Epithelial cell of prostate (primary cell): ENCODE measurements around the gene ZNF385D.

ENCODE experiments used
- DNase-seq: peaks from one replicate; pipeline ENCODE4 v3.0.0-alpha.2; 2011; ENCODE audit warnings: low read depth, low spot score
- H3K27ac ChIP-seq: fragments of 450-650 bp; 2 replicates; pipeline ENCODE4 v1.5.1; 2017; ENCODE audit warnings: mild to moderate bottlenecking

The ZNF385D gene

DNA sequence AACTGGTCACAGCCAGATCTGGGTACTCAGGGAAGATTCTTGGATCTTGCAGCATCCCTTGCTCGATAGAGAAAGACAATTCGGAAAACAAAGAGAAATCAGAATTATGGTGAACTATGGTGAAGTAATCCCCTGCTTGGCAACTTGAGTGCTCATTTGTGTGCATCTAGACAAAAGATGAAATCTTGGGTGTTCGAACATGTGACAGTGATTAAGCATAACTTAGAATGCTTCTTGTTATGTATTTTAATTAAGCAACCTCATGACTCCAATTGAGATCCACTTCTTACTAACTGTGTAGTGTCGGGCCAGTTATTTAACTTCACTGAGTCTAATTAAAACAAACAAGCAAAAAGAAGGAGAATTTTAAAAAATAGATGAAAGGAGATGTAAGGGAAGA is 56.5 kb downstream of the ZNF385D start:
- no peak for DNase-seq
- no peak overlapping the region for H3K27ac ChIP-seq

DNA sequence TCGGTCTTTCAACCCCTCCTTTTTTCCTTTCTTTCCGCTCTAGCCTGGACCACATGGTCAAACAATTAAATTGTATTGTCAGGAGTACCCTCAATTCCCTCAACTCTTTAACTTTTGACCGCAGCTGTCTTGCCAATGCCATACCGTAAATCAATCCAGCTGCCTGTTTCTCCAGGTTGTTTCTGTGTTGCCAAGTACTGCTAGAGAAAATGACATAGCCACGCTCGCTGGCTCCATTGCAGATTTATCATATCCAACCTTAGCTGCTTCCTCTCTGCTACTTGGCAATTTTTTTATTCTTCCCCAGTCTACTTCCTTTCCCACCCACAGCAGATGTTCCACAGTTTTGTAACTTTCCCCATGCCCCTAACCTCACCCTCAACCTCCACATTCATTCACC is 60.0 kb downstream of the ZNF385D start:
- no peak overlapping the region for H3K27ac ChIP-seq
- no peak for DNase-seq

DNA sequence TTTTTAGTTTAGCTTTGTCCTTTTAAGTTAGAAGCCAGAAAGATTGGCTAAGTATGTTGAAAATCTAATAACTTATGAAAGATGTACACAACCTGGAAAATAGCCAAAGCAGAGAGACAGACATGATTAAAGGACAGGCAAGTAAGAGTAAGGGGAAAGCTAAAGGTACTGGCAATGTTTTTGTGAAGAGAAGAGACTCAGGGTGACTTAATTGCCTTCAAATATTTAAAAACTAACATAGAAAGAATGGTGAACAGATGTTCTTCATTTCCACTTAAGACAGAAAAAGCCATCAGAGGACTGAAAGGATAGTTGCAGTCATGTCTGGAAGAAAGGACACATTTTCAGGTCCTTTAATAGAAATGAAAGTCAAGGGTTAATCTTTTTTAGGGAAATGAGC is 68.8 kb downstream of the ZNF385D start:
- DNase-seq, result no peak
- H3K27ac ChIP-seq, result no peak overlapping the region

DNA sequence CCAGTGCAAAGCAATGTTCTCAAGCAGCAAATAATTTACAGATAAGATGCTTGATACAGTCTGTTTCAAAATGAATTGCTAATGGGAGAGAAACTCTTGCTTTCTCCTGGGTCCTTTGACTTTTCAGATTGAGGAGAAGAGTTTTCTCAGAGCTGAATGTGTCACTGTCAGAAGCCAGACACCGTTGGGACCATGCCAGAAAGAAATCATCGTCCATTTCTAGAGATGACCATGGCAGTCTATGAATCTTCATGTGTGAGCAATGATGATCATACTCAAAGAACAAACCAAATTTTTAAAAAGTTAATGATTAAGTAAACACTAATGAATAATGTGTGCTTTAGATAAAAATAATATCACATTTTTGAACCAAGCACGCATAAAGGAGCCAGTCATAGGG is 77.6 kb downstream of the ZNF385D start:
- peak overlapping the region; percentile 40 for H3K27ac ChIP-seq
- no peak for DNase-seq

DNA sequence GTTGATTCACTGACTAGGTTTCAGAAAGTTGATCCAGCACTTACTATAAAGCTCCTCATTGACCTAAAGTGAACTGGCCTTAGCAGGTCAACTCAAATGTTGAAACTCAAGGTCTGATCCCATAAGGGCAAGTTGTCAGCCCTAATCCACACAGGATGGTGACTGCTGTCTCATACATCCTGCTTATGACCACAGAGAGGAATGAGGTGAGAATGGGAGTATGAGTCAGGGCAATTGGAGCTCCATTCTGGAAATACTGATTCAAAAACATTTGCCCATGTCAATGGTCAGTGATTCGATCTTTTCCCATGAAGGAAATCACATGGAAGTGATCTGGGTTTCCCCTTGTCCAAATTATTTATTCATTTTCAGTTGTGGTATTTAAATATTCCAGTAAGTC is 78.7 kb downstream of the ZNF385D start:
- peak; percentile 74 for DNase-seq
- peak overlapping the region; percentile 40 for H3K27ac ChIP-seq

DNA sequence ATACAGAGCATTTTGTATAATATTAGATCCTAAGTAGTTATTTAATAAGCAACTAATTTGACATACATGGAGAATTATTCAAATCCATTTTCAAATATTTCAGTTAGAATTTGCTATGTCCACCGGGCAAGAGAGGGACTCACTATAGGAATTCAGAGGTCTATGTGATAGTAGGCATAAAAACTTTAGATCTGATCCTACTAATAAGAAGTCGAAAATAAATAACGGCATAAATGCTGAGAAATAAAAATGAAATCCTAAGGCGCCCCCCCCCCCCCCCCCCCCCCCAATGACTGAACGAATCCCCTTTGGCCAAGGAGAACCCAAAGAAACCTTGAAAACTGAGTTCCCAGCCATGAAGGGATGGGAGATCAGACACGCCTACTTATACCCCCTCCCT is 80.6 kb downstream of the ZNF385D start:
- no peak for DNase-seq
- H3K27ac ChIP-seq, result no peak overlapping the region

DNA sequence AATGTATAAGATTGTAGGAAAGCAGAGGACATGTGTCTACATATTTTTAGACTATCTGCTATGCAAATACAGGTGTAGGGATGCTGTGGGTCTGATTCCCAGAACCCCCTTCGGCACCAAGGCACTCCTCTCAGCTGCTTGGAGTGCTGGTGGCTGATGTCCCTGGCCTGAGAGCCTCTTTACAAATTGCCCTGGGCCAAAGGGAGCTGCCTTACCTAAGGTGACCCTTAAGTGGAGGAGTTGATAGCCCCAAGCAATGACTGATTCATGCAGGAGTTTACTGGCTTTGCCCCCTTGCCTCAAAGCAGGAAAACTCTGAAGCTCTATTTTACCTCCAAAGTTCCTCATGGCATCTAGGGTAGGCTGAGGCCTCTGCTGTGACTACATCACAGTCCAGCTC is 83.0 kb downstream of the ZNF385D start:
- H3K27ac ChIP-seq, result no peak overlapping the region
- no peak for DNase-seq

DNA sequence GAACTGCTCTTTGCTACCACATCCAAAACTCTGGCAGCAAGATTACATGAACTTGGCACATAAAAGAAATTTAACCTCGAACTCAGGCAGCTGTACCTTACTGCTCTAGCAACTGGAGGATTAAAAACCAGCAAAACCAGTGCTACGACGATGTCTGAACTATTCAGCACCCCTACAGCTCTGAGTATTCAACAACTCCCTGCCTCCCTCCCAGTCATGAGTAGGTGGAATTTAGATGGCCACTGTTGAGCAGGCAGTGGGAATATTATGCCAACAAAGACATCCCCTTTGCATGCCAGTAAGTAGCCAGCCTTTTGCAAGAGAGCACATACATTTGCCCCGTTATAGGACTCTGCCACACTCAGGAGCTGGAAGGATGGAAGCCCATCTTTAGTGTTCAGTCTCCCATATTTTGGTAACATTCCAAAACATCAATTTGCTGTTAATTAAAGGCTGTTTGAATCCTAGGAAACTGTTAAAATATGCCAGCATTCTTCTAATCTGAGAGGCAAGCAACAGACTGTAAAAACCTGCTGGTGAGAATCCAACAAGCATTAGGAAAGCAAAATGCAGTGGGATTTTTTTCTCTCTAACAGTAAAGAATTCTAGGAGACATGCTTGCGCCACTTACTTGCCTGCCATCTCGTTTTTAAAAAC is 85.4 kb downstream of the ZNF385D start:
- peak; percentile 20 for DNase-seq
- H3K27ac ChIP-seq, result no peak overlapping the region

DNA sequence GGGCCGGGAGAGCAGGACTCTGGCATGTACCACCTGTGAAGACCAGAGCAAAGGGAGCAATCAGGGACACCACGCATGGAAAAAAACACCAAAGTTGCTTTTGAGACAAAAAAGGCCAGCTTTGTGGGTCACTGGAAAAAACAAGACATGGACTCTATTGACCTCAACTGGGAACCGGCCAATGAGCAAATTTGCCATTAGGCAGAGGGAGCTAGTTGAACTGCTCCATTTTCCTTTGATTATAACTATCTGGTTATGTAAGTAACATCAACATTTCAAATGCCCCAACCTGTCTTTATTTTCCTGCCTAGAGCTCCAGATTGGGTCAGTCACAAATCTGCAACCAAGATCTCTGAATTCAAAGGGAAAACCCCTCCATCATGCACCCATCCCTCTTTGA is 86.0 kb downstream of the ZNF385D start:
- H3K27ac ChIP-seq, result no peak overlapping the region
- DNase-seq, result no peak

DNA sequence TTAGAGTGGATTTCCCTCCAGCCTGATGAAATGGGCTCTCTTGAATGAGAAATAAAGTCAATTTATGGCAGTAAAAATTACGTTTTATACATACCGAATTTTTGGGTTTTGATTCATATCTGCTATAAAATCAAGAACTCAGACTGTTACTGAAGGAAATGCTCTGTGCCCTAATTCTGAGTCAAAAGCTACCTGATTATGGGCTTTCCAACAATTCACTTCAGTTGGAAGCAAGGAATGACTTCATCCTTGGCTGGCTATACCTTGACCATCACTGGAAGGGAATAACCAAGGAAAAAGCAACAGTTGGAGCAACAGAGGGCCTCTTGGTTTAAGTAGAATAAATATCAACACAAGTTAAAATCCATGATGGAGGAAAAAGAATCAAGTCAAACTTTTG is 88.6 kb downstream of the ZNF385D start:
- no peak overlapping the region for H3K27ac ChIP-seq
- no peak for DNase-seq

DNA sequence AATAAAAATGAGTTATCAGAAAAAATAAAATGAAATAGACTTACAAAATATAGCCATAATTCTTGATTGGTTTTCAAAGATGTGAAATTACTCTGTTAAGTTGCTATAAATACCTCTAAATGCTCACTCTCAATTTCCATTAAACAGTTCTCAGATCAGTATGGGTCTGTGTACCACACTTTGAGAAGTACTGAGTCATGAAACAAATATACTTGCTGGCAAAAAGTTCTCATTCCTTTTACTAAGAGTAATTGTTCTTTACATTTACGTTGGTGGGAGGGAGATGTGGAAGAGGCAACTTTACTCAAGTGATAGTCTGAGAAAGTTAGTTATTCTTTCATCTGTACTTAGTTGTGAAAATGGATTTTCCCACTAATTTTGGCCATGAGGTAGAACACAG is 96.3 kb downstream of the ZNF385D start:
- DNase-seq, result no peak

DNA sequence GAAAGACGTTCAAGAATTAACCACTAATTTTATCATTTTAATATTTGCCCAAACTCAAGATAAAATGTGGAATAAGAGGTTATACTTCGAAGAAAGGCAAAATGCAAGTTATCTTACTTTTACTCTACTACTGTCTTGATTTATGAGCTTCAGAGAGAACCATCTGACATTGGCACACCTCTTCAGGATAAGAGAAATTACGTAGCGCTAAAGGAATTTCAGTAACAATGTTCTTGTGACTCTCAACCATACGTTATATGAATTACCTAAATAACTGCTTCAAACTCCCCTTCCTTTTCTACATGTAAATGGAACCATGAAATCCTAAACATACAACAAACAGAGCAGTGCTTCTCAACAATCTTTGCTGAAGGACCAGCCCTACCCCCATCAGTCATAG is 96.8 kb downstream of the ZNF385D start:
- H3K27ac ChIP-seq, result peak overlapping the region; percentile 8
- DNase-seq, result no peak

More for the DNA sequence above, 96.3 kb downstream of the ZNF385D start:
- peak overlapping the region; percentile 8 for H3K27ac ChIP-seq

DNA sequence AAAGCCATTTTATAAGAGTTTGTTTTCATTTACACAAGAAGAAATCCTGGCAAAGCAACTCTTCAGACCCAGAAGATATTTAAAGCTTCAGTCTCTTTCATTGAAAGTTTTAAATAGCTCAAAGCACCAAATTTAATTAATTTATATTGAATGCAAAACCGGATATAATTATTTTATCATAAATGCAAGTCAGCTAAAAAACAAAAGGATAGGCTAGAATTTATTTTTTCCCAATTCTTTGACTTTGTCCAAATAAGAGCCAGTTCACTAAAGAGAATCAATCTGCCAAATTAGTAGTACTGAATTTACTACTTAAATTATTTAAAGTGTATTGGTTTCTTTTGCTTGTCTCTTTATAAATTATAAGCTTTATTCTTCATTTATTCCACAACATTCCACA is 101.5 kb downstream of the ZNF385D start:
- DNase-seq, result no peak
- no peak overlapping the region for H3K27ac ChIP-seq

DNA sequence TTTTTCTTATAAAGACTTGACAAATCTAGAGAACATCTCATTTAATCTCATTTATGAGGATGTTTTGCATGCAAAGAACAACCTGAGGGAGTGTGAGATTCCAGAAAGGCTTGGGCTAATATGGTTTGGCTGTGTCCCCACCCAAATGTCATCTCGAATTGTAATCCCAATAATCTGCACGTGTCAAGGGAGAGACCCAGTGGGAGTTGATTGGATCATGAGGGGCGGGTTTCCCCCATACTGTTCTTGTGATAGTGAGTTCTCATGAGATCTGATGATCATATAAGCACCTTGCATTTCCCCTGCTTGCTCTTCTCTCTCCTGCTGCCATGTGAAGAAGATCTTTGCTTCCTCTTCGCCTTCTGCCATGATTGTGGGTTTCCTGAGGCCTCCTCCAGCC is 103.0 kb downstream of the ZNF385D start:
- DNase-seq, result no peak
- no peak overlapping the region for H3K27ac ChIP-seq

DNA sequence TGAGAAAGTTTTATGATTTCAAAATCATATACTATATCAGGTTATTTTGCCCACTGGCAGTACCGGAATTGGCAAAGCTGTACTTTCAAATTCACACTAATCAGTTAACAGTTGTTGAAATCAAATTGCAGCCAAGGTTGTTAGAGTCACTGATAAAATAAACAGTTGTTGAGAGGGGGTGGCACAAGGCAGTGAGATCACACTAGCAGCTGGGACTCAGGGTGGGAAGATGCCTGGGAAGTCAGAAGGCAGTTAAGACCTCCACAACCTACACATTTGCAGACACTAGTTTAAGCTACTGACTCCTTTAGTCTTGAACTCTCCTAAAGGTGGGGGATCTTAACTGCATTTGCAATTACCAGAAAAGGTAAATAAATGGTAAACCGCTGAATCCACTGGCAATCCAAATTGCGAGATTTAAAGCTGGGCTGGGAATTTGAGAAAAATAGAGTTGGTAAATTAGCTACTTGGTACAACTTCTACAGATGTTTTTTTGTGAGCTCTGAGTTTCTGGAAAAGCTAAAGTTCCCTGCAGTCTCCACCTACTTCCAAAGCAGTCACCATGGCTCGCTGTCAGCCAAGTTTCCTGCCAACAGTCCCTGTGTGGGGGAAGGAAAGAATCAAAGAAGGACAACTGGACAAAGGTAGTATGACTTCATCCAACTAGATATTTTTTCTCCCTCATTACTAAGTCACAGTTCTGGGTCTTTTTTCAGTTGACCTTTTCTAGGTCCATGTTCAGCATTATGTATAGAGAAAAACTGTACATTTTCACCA is 105.7 kb downstream of the ZNF385D start:
- no peak overlapping the region for H3K27ac ChIP-seq
- DNase-seq, result no peak

DNA sequence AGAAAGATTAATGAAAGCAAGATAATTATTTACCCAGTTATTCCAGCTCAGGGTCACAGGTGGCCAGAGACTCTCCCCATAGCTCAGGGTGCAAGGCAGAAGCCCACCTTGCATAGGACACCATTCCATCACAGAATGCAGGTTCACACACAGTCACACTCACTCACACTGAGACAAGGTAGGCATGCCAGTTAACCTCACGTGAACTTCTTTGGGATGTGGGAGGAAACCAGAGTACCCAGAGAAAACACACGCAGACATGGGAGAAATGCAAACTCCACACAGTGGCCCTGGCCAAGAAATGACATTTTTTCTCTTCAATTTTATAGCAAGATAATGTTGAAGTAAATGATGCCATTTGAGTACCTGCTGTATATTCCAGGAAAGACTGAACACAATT is 106.7 kb downstream of the ZNF385D start:
- no peak for DNase-seq
- H3K27ac ChIP-seq, result no peak overlapping the region

DNA sequence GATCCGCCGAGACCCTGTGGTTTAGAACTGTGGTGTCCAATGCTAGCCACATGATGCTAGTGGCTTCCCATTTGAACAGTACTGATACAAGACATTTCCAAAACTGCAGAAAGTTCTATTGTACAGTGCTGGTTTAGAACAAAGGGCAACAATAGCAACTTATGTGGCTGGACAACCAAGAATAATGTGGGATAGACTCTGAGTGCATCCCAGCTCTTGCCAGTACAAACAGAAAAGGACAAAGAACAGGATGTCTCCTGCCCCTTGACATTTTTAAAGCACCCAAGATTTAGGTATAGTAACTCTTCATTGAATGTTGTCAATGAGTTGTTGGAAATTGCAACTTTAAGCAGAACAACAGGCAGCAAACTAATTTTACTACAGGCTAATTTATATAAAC is 107.3 kb downstream of the ZNF385D start:
- no peak for DNase-seq
- H3K27ac ChIP-seq, result no peak overlapping the region

DNA sequence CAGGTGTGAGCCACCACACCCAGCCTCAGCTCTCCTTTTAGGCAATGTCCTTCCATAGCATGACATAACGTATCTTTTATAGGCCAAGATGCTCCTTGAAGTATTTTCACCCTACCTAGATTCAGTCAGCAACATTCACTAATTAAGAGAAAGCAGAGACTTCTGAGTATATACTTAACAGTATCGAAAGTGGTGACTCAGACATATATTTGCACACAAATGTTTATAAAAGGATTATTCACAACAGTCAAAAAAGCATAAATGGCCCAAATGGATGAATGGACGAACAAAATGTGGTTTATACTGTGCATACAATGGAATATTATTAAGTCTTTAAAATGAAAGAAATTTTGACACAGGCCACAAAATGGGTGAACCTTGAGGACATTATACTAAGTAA is 108.6 kb downstream of the ZNF385D start:
- DNase-seq, result no peak
- no peak overlapping the region for H3K27ac ChIP-seq

DNA sequence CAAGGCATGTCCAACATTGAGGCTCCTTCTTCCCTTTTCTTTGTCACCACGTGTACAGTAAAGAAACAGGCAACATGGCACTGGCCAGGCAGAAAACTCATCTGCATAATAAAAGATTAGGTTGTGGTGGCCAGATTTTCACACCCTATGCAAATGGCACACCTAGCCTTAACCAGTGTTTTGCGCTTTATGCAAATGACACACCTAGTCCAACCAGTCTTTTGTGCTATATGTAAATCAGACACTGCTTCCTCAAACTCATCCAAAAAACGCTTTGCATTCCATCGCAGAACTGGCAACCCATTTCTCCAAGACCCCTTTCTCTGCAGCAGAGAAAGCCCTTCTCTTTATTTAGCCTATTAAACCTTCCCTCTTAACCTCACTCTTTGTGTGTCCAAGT is 109.1 kb downstream of the ZNF385D start:
- DNase-seq, result no peak
- H3K27ac ChIP-seq, result no peak overlapping the region

DNA sequence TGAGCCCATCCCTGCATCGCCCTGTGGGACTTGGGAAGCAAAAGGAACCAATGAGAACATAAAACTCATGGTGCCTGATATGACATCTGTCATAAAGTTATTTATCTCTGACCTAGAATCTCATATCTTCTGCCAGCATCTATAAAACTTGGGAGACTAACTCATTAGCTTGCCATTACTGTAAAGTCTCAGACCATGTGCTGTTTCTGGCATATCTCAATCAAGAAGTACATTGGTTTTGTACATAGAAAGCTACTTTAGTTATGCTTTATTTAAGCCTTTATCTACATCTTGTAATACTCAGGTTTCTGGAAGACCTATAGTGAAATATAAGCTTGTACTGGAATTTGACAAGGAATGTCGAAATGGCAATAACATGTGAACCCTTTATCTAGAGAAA is 112.5 kb downstream of the ZNF385D start:
- DNase-seq, result no peak
- H3K27ac ChIP-seq, result no peak overlapping the region

DNA sequence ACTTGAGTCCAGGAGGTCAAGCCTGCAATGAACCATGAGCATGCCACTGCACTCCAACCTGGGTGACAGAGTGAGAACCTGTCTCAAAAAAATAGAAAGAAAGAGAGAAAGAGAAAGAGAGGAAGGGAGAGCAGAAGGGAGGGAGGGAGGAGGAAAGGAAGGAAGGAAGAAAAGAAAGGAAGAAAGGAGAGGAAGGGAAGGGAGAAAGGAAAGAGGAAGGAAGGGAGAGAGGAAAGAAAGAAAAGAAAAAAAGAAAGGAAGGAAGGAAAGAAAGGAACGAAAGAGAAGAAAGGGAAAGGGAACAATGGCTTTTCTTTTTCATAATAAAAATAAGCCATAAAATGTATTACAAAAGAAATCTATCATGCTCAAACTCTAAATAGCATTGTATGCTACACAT is 116.9 kb downstream of the ZNF385D start:
- no peak overlapping the region for H3K27ac ChIP-seq
- DNase-seq, result no peak

DNA sequence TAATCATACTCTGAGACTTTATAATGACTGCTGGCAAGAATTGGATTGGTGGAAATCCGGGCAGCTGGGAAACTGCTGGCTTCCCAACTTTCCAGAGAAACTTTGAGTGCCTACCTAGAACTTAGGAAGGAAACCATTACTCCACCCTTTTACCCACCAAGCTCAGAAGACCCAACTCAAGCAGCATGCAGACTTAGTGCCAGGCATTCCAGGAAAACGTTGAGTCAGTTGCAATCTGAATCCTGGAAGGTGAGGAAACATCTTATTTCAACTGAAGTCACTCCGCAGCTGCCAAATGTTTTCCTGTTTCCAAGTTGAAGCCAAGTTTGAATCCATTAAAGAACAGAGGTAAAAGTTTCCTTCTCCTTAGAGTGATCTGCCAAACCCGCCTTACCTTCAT is 126.5 kb downstream of the ZNF385D start:
- no peak overlapping the region for H3K27ac ChIP-seq
- DNase-seq, result no peak
